GM21528 (cell line): ENCODE results near the gene PNN.
A peak's percentile ranks its signal among the peaks of the same experiment; 100 is the strongest.

ENCODE experiments used
- ATAC-seq: cut with Tn5 transposase; IDR thresholded peaks from one replicate; pipeline ENCODE4 v1.9.1; 2021; ENCODE audit warnings: mild to moderate bottlenecking, moderate library complexity; ENCODE audit not compliant: unreplicated experiment, low FRiP score

The PNN gene

GRCh38 chr14:39228509-39229221 is 53.6 kb downstream of the PNN start:
- ATAC-seq: no peak

DNA sequence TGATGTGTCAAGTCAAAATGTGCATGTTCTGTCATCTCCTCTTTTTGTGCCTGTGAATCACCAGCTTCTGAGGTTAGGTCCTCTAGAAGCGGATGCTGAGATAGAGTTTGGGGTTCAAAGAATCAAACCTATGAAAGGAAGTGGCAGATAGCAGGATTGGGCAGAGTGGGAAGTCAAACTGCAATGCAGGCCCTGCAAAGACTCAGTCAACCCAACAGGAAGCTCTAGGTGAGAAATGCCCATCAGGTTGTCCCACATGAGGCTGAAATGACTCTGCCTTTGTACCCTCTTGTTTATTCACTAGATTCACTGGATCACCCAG is 54.1 kb downstream of the PNN start:
- no peak for ATAC-seq

DNA sequence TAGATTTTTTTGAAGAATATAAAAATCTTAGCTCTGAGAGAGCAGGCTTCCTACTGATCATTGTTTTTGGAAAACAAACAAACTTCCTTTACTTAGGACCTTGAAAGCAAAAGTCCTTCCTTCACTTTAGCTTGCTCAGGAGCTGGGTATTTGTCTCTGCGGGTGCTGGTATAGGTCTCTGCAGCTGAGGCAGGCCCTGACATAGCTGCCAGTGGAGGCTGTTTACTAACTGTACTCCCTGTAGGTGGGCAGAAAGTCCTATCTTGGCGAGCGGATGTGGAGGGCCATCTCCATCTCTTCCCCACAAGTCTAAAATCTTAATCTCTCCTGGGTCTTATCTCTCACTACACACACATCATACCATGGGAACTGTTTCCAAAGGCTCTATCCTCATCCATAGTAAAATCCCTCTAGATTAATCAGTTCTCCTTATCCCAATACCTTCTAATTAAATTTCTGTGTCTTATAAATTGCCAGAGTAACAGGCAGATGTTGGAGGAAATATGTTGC is 54.6 kb downstream of the PNN start:
- no peak for ATAC-seq

GRCh38 chr14:39230416-39231035 is 55.5 kb downstream of the PNN start:
- ATAC-seq: no peak

DNA sequence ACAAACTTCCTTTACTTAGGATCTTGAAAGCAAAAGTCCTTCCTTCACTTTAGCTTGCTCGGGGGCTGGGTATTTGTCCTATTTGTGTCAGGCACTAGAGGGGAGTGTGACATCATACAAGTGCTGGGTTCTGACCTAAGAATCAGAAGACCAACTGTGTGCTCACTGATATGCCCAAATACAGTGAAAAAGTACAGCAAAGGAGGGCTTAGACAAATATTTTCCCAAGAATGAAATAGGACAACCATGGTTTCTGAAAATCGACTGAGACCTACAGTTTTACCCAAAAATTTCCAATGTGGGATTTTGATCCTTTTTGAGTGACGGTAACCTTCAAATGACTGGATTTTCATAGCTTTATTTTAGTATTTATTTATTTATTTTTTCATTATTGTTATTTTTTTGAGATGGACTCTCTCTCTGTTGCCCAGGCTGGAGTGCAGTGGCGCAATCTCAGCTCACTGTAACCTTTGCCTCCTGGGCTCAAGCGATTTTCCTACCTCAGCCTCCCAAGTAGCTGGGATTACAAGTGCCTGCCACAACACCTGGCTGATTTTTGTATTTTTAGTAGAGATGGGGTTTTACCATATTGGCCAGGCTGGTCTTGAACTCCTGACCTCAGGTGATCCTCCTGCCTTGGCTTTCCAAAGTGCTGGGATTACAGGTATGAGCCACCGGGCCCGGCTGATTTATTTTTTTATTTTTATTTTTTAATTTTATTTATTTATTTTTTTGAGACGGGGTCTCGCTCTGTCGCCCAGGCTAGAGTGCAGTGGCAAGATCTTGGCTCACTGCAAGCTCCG is 56.9 kb downstream of the PNN start:
- peak; percentile 82 for ATAC-seq
